Colonic mucosa (tissue), 4 donors: Measurements from ENCODE around the gene UTP14A. TPM values are rescaled to one million over a fixed set of nuclear protein-coding genes. Genes with fewer than 3 reads are reported as not detected.

ENCODE experiments used
- DNase-seq: peaks from one replicate; pipeline ENCODE4 v3.0.0-alpha.2; 2020
- H3K27ac ChIP-seq: fragments of 200-600 bp; one replicate; pipeline ENCODE4 v1.8.0; 2021
- H3K27me3 ChIP-seq: fragments of 200-600 bp; one replicate; pipeline ENCODE4 v1.8.0; 2021
- H3K36me3 ChIP-seq: fragments of 200-600 bp; one replicate; pipeline ENCODE4 v1.8.0; 2021
- H3K4me1 ChIP-seq: fragments of 200-600 bp; one replicate; pipeline ENCODE4 v1.8.0; 2021; ENCODE audit warnings: mild to moderate bottlenecking
- H3K4me3 ChIP-seq: fragments of 200-600 bp; one replicate; pipeline ENCODE4 v1.8.0; 2021
- H3K9ac ChIP-seq, 2 donors: one replicate each; pipeline ENCODE4 v1.7.0; 2013; ENCODE audit warnings: control low read depth in 2 of 2, low read depth in 2 of 2, low read length in 2 of 2
- H3K9me3 ChIP-seq: fragments of 200-600 bp; one replicate; pipeline ENCODE4 v1.8.0; 2021
- intact Hi-C: fragments of 100-400 bp; cut with DNase I; formaldehyde crosslinking; loops from one replicate; pipeline ENCODE4 v1.14.1; 2022
- total RNA-seq, 2 donors: library from RNA; stranded (reverse); fragmentation: NEBNext Ultra II Directional in 1 of 2; extraction: Animal tissue kit (Norgen Biotek cat#: 25700) in 1 of 2; gene quantifications; one replicate each; pipeline ENCODE4 v1.2.1, GENCODE V29; 2021
- TF ChIP-seq, protein P1 (sequence below): fragments of 200-600 bp; IDR thresholded peaks from one replicate; pipeline ENCODE4 v1.8.0; 2022; ENCODE audit warnings: antibody characterized with exemption, mild to moderate bottlenecking
- donor health status: healthy.
- donor health status: DM: no; HTN: no; CAD: no.
- donor health status: DM: no; HTN: no; CAD: no.

The UTP14A gene
- total RNA-seq, 2 donors from 2014 or later: 9.9 to 17.4 TPM

DNA sequence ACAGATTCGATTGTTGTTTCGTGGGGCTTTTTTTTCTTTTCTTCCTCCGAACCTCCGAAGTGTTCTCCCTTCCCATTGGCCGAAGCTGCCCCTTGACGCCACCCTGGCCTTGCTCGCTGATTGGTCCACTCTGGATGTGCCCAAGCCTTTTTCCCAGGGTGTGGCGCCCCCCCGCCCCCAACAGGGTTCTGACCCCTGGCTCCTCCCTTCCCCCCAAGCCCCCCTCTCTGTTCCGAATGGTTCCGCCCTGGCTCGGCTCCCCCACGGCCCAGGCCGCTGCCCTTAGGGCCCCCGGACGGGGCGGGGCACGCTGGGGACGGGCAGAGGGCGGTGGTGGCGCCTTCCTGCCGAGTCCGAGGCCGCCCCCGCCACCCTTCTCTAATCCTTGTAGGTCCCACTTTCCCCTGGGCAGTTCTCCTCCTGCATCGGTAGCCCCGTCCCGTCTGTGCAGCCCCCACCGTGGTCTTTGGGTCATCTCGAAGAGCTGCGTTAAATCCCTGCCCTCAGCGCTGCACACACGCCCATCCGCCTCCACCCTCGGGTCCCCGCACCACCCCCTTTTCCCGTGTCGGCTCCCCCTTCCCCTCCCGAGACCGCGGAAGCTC is 25.5 kb downstream of the UTP14A start:
- no peaks in the 10 kb centered on the region for H3K36me3 ChIP-seq
- DNase-seq: peak; percentile 93
- H3K27me3 ChIP-seq: no peaks in the 10 kb centered on the region
- H3K9me3 ChIP-seq: no peaks in the 10 kb centered on the region
- intact Hi-C loops: no loop called here
- peak overlapping the region; percentile 73 to 76 for H3K9ac ChIP-seq
- TF ChIP-seq, protein P1, sequence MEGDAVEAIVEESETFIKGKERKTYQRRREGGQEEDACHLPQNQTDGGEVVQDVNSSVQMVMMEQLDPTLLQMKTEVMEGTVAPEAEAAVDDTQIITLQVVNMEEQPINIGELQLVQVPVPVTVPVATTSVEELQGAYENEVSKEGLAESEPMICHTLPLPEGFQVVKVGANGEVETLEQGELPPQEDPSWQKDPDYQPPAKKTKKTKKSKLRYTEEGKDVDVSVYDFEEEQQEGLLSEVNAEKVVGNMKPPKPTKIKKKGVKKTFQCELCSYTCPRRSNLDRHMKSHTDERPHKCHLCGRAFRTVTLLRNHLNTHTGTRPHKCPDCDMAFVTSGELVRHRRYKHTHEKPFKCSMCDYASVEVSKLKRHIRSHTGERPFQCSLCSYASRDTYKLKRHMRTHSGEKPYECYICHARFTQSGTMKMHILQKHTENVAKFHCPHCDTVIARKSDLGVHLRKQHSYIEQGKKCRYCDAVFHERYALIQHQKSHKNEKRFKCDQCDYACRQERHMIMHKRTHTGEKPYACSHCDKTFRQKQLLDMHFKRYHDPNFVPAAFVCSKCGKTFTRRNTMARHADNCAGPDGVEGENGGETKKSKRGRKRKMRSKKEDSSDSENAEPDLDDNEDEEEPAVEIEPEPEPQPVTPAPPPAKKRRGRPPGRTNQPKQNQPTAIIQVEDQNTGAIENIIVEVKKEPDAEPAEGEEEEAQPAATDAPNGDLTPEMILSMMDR: no peak
- peak overlapping the region; percentile 83 for H3K27ac ChIP-seq
- H3K4me3 ChIP-seq: peak overlapping the region; percentile 45
- no peaks in the 10 kb centered on the region for H3K4me1 ChIP-seq

DNA sequence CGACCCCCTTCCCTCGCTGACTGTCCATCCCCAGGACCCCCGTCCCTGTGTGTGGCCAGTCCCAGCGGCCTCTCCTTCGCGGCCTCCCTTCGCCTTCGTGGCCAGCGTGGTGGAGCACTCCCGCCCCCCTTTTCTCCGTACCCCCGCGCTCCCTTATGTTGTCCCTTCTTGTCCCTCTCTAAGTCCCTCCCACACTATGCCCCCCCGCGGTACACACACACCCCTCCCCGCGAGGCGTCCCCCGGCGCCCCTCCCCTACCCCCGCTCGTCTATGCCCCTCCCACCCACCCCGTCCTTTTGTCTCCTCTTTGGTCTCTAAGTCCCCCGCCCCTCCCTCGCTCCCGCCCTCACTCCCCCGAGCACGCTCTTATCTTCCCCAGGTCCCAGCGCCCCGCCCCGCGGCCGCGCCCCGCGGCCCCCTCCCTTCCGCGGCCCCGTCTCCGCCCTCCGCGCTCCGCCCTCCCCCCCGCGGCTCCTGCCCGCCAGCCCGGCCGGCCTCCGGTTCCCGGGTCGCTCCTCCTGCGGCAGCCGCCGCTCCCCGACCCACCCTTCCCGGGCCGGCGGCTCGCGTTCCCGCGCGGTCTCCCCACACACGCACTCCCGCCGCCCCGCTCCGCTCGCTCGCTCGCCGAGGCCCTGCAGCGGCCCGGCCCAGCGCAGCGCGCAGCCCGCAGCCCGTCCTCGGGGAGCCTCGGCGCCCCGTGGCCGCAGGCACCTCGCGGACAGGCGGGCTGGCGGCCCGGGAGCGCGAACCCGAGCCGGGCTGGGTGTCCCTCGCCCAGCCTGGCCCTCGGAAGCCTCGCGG is 26.3 kb downstream of the UTP14A start:
- H3K27ac ChIP-seq: peak overlapping the region; percentile 83
- intact Hi-C loops: no loop called here
- peak overlapping the region; percentile 45 for H3K4me3 ChIP-seq
- H3K36me3 ChIP-seq: no peaks in the 10 kb centered on the region
- H3K9me3 ChIP-seq: no peaks in the 10 kb centered on the region
- TF ChIP-seq, protein P1: no peak
- no peaks in the 10 kb centered on the region for H3K27me3 ChIP-seq
- no peaks in the 10 kb centered on the region for H3K4me1 ChIP-seq
- DNase-seq: peak; percentile 90
- peak overlapping the region; percentile 73 to 76 for H3K9ac ChIP-seq

DNA sequence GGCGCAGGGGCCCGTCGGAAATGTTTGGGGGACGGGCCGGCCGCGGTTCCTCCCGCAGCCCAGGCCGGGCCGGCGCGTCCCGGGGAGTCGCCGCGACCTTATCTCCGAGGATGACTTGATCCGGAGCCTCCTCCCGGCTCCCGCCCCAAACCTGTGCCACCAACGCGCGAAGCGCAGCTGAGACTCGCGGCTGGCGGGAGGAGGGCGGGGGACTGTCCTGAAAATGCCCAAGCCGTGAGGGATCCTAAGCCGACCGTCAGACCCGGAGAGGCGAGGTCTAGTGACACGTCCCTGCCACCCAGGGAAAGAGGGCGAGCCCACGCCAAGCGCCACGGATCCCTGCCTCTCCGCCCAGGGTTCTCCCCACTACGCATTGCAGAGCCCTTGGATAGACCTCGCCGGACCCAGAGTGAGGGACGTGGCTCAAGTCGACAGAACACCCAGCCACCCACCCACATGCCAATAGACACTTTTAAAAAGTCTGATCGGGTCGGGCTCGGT is 26.9 kb downstream of the UTP14A start:
- intact Hi-C loops: no loop called here
- Histone ChIP-seq H3K27me3 (no peaks in the 10 kb centered on the region), H3K9me3 (no peaks in the 10 kb centered on the region), H3K4me1 (no peaks in the 10 kb centered on the region), H3K27ac (no peak overlapping the region), H3K4me3 (peak overlapping the region; percentile 40), H3K9ac (peak overlapping the region; percentile 46 to 69), H3K36me3 (no peaks in the 10 kb centered on the region)
- TF ChIP-seq, protein P1: no peak
- DNase-seq: peak; percentile 36

DNA sequence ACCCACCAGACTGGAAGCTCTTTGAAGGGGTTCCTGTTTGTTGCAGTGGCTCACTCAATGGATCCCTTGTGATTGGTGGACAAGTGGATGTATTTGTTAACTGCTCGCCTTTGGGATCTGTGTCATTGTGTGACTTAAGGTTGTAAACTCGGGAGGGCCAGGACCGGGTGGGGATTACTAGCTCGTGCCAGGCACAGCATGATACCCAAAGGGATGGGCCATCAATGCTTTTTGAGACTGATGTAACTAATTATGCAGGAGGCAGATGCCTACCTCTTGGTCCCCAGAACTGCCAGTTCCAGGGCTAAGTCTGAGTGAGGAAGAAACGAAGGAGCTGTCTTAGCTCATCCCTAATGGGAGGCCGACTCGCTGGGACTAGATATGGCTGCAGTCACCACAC is 27.7 kb downstream of the UTP14A start:
- H3K4me1 ChIP-seq: no peaks in the 10 kb centered on the region
- H3K36me3 ChIP-seq: no peaks in the 10 kb centered on the region
- intact Hi-C loops: no loop called here
- no peaks in the 10 kb centered on the region for H3K9me3 ChIP-seq
- no peak for DNase-seq
- no peak overlapping the region for H3K9ac ChIP-seq
- H3K27me3 ChIP-seq: no peaks in the 10 kb centered on the region
- TF ChIP-seq, protein P1: no peak
- no peak overlapping the region for H3K4me3 ChIP-seq
- no peak overlapping the region for H3K27ac ChIP-seq

DNA sequence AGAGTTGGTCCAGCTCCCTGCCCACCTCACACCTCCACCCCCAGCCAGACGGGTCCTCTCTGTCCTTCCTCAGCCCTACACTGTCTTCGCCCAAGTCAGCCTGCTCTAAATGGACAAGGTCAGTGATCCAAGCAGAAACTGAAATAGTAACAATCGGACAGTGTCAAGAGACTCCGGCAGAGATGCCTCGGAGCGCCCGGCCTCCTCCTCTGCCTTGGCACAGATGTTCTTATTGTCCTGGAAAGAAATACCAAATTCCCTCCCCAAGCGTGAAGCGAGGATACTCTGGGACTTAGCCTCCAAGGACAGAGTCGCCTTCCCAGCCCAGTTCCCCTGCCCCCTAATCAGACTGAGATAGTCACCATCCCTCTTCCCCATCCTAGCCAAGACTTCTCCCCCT is 28.5 kb downstream of the UTP14A start:
- no peak for DNase-seq
- no peaks in the 10 kb centered on the region for H3K27me3 ChIP-seq
- no peaks in the 10 kb centered on the region for H3K4me1 ChIP-seq
- no peaks in the 10 kb centered on the region for H3K36me3 ChIP-seq
- no peaks in the 10 kb centered on the region for H3K9me3 ChIP-seq
- TF ChIP-seq, protein P1: no peak
- no peak overlapping the region for H3K4me3 ChIP-seq
- H3K27ac ChIP-seq: no peak overlapping the region
- intact Hi-C loops: no loop called here
- no peak overlapping the region for H3K9ac ChIP-seq
